Bronchus fibroblast of lung (primary cell): Measurements from ENCODE around the gene CDRT15. TPM values are rescaled to one million over a fixed set of nuclear protein-coding genes. Genes with fewer than 3 reads are reported as not detected.

Experiments
- total RNA-seq: library from RNA; depleted of rRNA; stranded (reverse); fragments of >200 nt; gene quantifications from 2 replicates; pipeline ENCODE4 v1.2.3, GENCODE V29; 2015

The CDRT15 gene
- not detected in 2 replicates for total RNA-seq

GRCh38 chr17:14236762-14237161, at the start of gene CDRT15:
TSS of gene CDRT15 (minus strand) at chr17:14236862. CDS start at chr17:14236833, 29 bp downstream.

Other genes with a start within 250 kb of the CDRT15 start
- gene COX10, start 167.4 kb downstream of the CDRT15 start, total RNA-seq = 15.3 and 17.7 TPM in 2 replicates
- gene HS3ST3B1, start 64.2 kb upstream of the CDRT15 start, total RNA-seq = 16.3 and 17.5 TPM in 2 replicates